ENCODE results near the gene ACP6. TPM values are rescaled to one million over a fixed set of nuclear protein-coding genes. Genes with fewer than 3 reads are reported as not detected.

The ACP6 gene
- total RNA-seq, 1 experiment from 2014 or later = 30.0 TPM

Small RNAs within 50 kb of the gene (small RNA-seq; reads per million reads assigned to genes)
- 0 reads per million in 2 experiments for gene RN7SL261P

Other genes with a start within 250 kb of the ACP6 start
- 8.1 and 11.2 TPM in 2 replicates for gene BCL9, start 129.0 kb downstream of the ACP6 start, total RNA-seq (2014; rRNA removed; shearing (Covaris generic))
- 37.3 and 38.0 TPM in 2 replicates for gene GJA5, start 90.1 kb upstream of the ACP6 start, total RNA-seq (2014; rRNA removed; shearing (Covaris generic))
- gene GJA8, start 232.3 kb upstream of the ACP6 start, total RNA-seq (2014; rRNA removed; shearing (Covaris generic)) = not detected in 2 replicates

Measured in NCI-H460 (cell line).